HL-60 (cell line): ENCODE data around the gene SAMD14.

ENCODE experiments used
- DNase-seq, 2 experiments: peaks; one replicate each; pipeline ENCODE4 v3.0.0-alpha.2; 2010 to 2020; ENCODE audit warnings: low read depth in 1 of 2, low spot score in 1 of 2
- H3K27ac ChIP-seq: fragments of 250-450 bp; sonication (Bioruptor Pico); replicated peaks from 2 replicates; pipeline ENCODE4 v1.5.1; 2020; ENCODE audit warnings: mild to moderate bottlenecking, moderate library complexity
- H3K27me3 ChIP-seq: fragments of 250-450 bp; sonication (Bioruptor Pico); 2 replicates; pipeline ENCODE4 v1.5.1; 2021; ENCODE audit warnings: mild to moderate bottlenecking, moderate library complexity; ENCODE audit not compliant: insufficient read depth, poor library complexity, severe bottlenecking
- H3K4me3 ChIP-seq: replicated peaks from 2 replicates; pipeline ENCODE4 v1.5.1; 2011; ENCODE audit warnings: mild to moderate bottlenecking, control low read depth, low read length; ENCODE audit not compliant: insufficient read depth
- GABPA ChIP-seq: IDR thresholded peaks from 2 replicates; pipeline ENCODE4 v1.6.1; 2012; ENCODE audit warnings: low read depth
- POLR2AphosphoS5 ChIP-seq: IDR thresholded peaks from 2 replicates; pipeline ENCODE4 v1.6.1; 2012; ENCODE audit warnings: low read depth
- SPI1 ChIP-seq: IDR thresholded peaks from 2 replicates; pipeline ENCODE4 v1.6.1; 2012; ENCODE audit warnings: low read depth, mild to moderate bottlenecking, borderline replicate concordance
- TF ChIP-seq, protein P1 (sequence below): IDR thresholded peaks from 2 replicates; pipeline ENCODE4 v1.6.1; 2012; ENCODE audit warnings: low read depth; ENCODE audit not compliant: insufficient replicate concordance
- TF ChIP-seq, protein P2 (sequence below): IDR thresholded peaks from one replicate; pipeline ENCODE4 v1.5.1; 2011; ENCODE audit warnings: low read length, control low read depth, inconsistent platforms; ENCODE audit not compliant: insufficient read depth

Gene SAMD14

DNA sequence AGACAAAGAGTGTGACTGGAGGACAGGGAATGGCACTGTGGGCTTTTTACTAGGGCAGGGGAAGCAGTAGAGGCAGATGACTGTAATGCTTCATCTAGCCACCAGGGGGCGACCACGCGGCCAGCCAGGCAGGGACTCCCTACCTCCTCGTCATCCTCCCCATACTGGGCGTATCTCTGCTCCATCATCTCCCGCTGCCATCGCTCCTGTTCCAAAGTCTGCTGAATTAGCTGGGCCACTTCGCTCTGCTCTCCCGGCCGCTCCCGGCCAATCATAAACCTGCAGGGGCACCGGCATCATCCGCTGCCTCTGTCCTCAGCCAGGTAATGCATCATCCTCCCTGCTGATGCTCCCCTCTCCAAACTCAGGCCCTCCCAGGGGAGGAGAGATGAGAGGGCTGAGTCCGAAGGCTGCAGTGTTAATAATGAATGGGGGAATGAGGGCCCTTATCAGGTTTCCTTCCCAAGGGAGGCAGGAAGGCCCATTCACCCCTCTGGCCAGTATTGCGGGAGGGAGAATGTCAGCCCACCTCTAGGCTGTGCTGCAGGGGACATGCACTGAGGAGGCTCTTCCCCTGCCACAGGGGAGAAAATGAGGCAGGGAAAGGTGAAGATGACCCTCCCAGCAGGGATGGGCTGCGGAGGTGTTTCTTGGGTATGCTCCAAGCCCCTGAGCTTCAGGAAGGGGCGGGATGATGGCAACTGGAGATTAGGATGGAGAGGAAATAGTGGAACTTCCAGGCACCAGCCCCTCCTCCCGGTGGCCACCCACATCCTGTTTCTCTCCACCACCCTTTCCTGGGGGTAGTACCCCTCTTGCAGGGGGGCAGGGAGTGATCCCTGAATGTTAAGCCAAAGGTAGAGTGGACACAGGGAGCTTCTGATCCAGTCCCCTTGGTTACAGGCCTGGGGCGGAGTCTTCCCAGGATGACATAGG is 10.3 kb upstream of the SAMD14 start:
- Histone ChIP-seq H3K27ac (no peak overlapping the region), H3K4me3 (no peak overlapping the region)
- DNase-seq: peak in 1 of 2 experiments; percentile 84

DNA sequence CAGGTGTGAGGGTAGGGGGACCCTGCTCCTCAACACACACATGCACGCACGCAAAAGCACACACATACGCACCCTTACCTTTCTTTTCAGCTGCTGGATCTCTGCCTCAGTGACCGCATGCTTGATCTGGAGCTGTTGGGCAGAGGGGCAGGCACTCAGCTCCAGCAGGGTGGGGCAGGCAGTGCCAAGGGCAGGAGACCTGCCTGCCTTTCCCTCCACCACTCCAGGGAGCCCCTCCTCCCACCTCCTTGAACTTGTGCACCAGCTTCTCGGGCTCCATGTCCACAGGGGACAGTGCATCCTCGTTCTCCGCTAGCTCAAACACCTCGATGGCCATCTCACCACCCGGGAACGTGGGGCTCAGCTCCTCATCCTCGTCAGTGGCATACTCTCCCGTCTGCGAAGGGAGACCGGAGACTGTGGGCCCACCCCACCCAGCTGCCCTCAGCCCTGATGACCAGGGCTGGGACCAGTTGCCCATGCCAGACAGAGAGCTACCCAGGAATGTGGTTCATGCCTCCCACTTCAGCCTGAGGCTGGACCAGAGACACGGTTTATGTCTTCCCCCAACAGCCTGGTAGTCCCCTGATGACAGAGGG is 9.3 kb upstream of the SAMD14 start:
- Histone ChIP-seq H3K27me3 (no peaks in the 10 kb centered on the region), H3K4me3 (no peak overlapping the region), H3K27ac (no peak overlapping the region)
- TF ChIP-seq SPI1 (no peak), POLR2AphosphoS5 (no peak), GABPA (no peak)
- TF ChIP-seq, protein P1, sequence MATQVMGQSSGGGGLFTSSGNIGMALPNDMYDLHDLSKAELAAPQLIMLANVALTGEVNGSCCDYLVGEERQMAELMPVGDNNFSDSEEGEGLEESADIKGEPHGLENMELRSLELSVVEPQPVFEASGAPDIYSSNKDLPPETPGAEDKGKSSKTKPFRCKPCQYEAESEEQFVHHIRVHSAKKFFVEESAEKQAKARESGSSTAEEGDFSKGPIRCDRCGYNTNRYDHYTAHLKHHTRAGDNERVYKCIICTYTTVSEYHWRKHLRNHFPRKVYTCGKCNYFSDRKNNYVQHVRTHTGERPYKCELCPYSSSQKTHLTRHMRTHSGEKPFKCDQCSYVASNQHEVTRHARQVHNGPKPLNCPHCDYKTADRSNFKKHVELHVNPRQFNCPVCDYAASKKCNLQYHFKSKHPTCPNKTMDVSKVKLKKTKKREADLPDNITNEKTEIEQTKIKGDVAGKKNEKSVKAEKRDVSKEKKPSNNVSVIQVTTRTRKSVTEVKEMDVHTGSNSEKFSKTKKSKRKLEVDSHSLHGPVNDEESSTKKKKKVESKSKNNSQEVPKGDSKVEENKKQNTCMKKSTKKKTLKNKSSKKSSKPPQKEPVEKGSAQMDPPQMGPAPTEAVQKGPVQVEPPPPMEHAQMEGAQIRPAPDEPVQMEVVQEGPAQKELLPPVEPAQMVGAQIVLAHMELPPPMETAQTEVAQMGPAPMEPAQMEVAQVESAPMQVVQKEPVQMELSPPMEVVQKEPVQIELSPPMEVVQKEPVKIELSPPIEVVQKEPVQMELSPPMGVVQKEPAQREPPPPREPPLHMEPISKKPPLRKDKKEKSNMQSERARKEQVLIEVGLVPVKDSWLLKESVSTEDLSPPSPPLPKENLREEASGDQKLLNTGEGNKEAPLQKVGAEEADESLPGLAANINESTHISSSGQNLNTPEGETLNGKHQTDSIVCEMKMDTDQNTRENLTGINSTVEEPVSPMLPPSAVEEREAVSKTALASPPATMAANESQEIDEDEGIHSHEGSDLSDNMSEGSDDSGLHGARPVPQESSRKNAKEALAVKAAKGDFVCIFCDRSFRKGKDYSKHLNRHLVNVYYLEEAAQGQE: no peak
- TF ChIP-seq, protein P2, sequence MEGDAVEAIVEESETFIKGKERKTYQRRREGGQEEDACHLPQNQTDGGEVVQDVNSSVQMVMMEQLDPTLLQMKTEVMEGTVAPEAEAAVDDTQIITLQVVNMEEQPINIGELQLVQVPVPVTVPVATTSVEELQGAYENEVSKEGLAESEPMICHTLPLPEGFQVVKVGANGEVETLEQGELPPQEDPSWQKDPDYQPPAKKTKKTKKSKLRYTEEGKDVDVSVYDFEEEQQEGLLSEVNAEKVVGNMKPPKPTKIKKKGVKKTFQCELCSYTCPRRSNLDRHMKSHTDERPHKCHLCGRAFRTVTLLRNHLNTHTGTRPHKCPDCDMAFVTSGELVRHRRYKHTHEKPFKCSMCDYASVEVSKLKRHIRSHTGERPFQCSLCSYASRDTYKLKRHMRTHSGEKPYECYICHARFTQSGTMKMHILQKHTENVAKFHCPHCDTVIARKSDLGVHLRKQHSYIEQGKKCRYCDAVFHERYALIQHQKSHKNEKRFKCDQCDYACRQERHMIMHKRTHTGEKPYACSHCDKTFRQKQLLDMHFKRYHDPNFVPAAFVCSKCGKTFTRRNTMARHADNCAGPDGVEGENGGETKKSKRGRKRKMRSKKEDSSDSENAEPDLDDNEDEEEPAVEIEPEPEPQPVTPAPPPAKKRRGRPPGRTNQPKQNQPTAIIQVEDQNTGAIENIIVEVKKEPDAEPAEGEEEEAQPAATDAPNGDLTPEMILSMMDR: no peak
- no peak for DNase-seq

More for the DNA sequence above, 10.3 kb upstream of the SAMD14 start:
- H3K27me3 ChIP-seq: no peaks in the 10 kb centered on the region
- TF ChIP-seq POLR2AphosphoS5 (peak; percentile 29; the same call in 1 of the 2 replicates), GABPA (no peak), SPI1 (no peak)
- TF ChIP-seq, protein P2: peak; percentile 96
- TF ChIP-seq, protein P1: no peak

DNA sequence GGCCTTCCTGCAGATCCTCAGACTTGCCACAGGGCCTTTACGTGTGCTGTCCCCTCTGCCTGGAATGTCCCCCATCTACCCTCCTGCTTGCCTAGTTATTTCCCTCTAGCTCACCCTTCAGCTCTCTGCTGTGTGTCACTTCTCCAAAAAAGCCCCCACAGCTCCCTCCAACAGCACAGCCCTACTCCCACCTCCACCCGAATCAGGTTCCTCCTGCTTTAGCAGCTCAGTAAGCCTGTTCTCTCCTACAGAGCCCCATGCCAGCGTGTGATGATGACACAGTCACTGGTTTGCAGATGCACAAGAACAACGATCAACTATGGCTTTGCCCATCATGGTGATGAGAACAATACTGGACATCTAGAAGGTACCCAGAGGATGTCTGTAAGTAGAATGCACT is 7.1 kb upstream of the SAMD14 start:
- Histone ChIP-seq H3K4me3 (no peak overlapping the region), H3K27me3 (no peaks in the 10 kb centered on the region), H3K27ac (no peak overlapping the region)
- DNase-seq: no peak
- no peak for TF ChIP-seq GABPA
- TF ChIP-seq POLR2AphosphoS5: peak; percentile 16; the same call in 1 of the 2 replicates

DNA sequence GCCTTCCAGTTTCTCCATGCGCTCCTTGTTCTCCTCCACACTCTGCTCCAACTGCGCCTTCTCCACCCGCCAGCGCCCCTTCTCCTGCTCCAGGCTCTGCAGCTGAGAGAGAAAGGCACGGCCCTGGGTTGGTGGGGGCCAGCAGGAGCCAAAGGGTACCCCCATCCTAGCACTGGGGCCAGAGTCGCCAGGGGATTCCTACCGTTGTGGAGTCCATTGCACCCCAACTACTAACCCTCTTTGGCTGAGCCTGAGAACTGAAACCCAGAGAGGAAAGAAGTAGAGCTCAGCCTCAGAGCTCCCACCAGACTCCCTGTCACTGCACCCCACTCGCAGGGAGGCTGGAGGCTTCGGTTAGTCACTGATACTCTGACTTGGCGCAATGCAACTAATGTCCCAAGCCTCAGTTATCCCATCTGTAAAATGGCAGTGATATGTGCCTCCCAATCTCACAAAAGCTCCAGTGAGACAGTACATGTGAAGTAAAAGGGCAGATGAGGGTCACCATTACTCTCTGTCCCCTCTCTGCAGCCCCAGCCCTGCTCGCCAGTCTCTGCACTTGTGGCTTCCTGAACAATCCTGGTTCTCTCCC is 6.2 kb upstream of the SAMD14 start:
- Histone ChIP-seq H3K27me3 (peaks cover under 1% of the 10 kb centered on the region), H3K4me3 (no peak overlapping the region), H3K27ac (no peak overlapping the region)
- TF ChIP-seq, protein P1: no peak
- TF ChIP-seq GABPA (no peak), POLR2AphosphoS5 (no peak), SPI1 (no peak)
- TF ChIP-seq, protein P2: no peak
- DNase-seq: no peak
